OCI-LY3 (cell line): ENCODE measurements around the gene BBX.

ENCODE experiments used
- H2AFZ ChIP-seq: fragments of 200-600, 300-600 bp; shearing (Covaris generic); 2 replicates; pipeline ENCODE4 v1.6.0; 2014; ENCODE audit warnings: antibody characterized with exemption, low read depth, low read length
- H3K27ac ChIP-seq: fragments of 200-600, 300-600 bp; sonication (generic); 2 replicates; pipeline ENCODE4 v1.5.1; 2014; ENCODE audit warnings: mild to moderate bottlenecking, low read length, moderate library complexity, mixed read lengths
- H3K27me3 ChIP-seq: fragments of 200-600, 300-600 bp; sonication (generic); 2 replicates; pipeline ENCODE4 v1.6.1; 2014; ENCODE audit warnings: low read depth, low read length, mixed read lengths
- H3K36me3 ChIP-seq: fragments of 200-600, 300-600 bp; sonication (generic); replicated peaks from 2 replicates; pipeline ENCODE3; 2014; ENCODE audit warnings: low read depth, low read length, mixed read lengths
- H3K4me1 ChIP-seq: fragments of 300-600, 200-600 bp; sonication (generic); 2 replicates; pipeline ENCODE4 v1.6.1; 2014; ENCODE audit warnings: low read length, mixed read lengths
- H3K4me2 ChIP-seq: fragments of 200-600, 300-600 bp; sonication (generic); 2 replicates; pipeline ENCODE4 v1.6.1; 2014; ENCODE audit warnings: low read length, mixed read lengths
- H3K4me3 ChIP-seq: fragments of 300-600, 200-600 bp; sonication (generic); 2 replicates; pipeline ENCODE4 v1.5.1; 2014; ENCODE audit warnings: antibody characterized with exemption, mild to moderate bottlenecking, low read length, moderate library complexity
- H3K79me2 ChIP-seq: fragments of 300-600, 200-600 bp; shearing (Covaris generic); 2 replicates; pipeline ENCODE4 v1.6.1; 2014; ENCODE audit warnings: mild to moderate bottlenecking, low read length, mixed read lengths
- H3K9ac ChIP-seq: fragments of 300-600, 200-600 bp; shearing (Covaris generic); 2 replicates; pipeline ENCODE4 v1.6.0; 2014; ENCODE audit warnings: mild to moderate bottlenecking, low read length, moderate library complexity
- H3K9me3 ChIP-seq: fragments of 200-600, 300-600 bp; shearing (Covaris generic); 2 replicates; pipeline ENCODE4 v1.6.1; 2014; ENCODE audit warnings: low read length, mixed read lengths; ENCODE audit not compliant: insufficient read depth
- H4K20me1 ChIP-seq: fragments of 200-600, 300-600 bp; sonication (generic); 2 replicates; pipeline ENCODE4 v1.6.1; 2016; ENCODE audit warnings: low read length, mixed read lengths; ENCODE audit not compliant: insufficient read depth
- CTCF ChIP-seq: fragments of 200-600, 300-600 bp; sonication (generic); IDR thresholded peaks from 2 replicates; pipeline ENCODE4 v1.5.1; 2014; ENCODE audit warnings: antibody characterized with exemption, low read length, low read depth
- EZH2phosphoT487 ChIP-seq: fragments of 200-600 bp; shearing (Covaris generic); IDR thresholded peaks from 2 replicates; pipeline ENCODE4 v1.6.1; 2018; ENCODE audit warnings: antibody characterized with exemption, mixed run types, low read depth

BBX gene

DNA sequence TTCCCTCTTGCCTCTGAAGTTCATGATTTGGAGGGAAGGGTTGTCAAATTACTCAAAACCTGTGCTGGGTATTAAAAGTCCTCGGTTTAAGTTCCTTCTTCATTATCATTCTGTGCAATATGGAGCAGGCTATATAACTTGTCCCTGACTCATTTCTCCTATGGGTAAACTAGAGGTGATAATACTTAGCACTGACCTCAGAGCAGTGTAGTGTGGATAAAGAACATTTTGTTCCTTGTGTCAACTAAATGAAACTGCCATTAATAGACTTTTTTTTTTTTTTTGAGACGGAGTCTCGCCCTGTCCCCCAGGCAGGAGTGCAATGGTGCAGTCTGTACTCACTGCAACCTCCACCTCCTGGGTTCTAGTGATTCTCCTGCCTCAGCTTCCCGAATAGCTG lies 2.2 kb upstream of the BBX start:
- Histone ChIP-seq H3K9me3 (no peaks in the 10 kb centered on the region), H3K27me3 (peaks cover 9% of the 10 kb centered on the region; the same call in 1 of the 2 replicates), H3K9ac (no peak overlapping the region), H3K36me3 (no peaks in the 10 kb centered on the region), H4K20me1 (peaks cover 2% of the 10 kb centered on the region; the same call in 1 of the 2 replicates), H2AFZ (no peak overlapping the region), H3K4me3 (no peak overlapping the region), H3K27ac (no peak overlapping the region), H3K4me2 (no peak overlapping the region), H3K79me2 (peaks cover 24% of the 10 kb centered on the region), H3K4me1 (peaks cover 17% of the 10 kb centered on the region)
- TF ChIP-seq EZH2phosphoT487 (no peak), CTCF (no peak)

- peaks cover 34% of the 10 kb centered on the region for H3K79me2 ChIP-seq
- no peaks in the 10 kb centered on the region for H3K9me3 ChIP-seq
- H2AFZ ChIP-seq, result no peak overlapping the region
- peak overlapping the region; percentile 95 for H3K4me2 ChIP-seq
- no peak overlapping the region for H3K9ac ChIP-seq
- H3K4me1 ChIP-seq, result peaks cover 23% of the 10 kb centered on the region
- peak overlapping the region; percentile 99 for H3K4me3 ChIP-seq
- peak overlapping the region; percentile 41; the same call in 1 of the 2 replicates for H3K27ac ChIP-seq
- H4K20me1 ChIP-seq, result peaks cover 9% of the 10 kb centered on the region; the same call in 1 of the 2 replicates
- TF ChIP-seq EZH2phosphoT487, result no peak
- no peak for TF ChIP-seq CTCF
- H3K36me3 ChIP-seq, result peaks cover 3% of the 10 kb centered on the region
- peaks cover 5% of the 10 kb centered on the region; the same call in 1 of the 2 replicates for H3K27me3 ChIP-seq
These were observed 1.2 kb upstream of the BBX start for GRCh38 chr3:107521469-107522059.

- Histone ChIP-seq H3K4me2 (peak overlapping the region; percentile 95), H3K9me3 (no peaks in the 10 kb centered on the region), H3K79me2 (peaks cover 38% of the 10 kb centered on the region), H3K36me3 (peaks cover 12% of the 10 kb centered on the region), H3K27ac (peak overlapping the region; percentile 73), H3K4me1 (peaks cover 23% of the 10 kb centered on the region), H3K27me3 (no peaks in the 10 kb centered on the region), H3K4me3 (peak overlapping the region; percentile 99), H3K9ac (peak overlapping the region; percentile 92), H4K20me1 (peaks cover 9% of the 10 kb centered on the region; the same call in 1 of the 2 replicates), H2AFZ (no peak overlapping the region)
- TF ChIP-seq CTCF (no peak), EZH2phosphoT487 (no peak)
These were observed 452 bp downstream of the BBX start for GRCh38 chr3:107523289-107523538.

- no peaks in the 10 kb centered on the region for H3K9me3 ChIP-seq
- H3K4me2 ChIP-seq, result peak overlapping the region; percentile 95
- H2AFZ ChIP-seq, result peak overlapping the region; percentile 84
- H3K27ac ChIP-seq, result peak overlapping the region; percentile 73
- H3K9ac ChIP-seq, result peak overlapping the region; percentile 92
- peaks cover 9% of the 10 kb centered on the region; the same call in 1 of the 2 replicates for H4K20me1 ChIP-seq
- TF ChIP-seq EZH2phosphoT487, result no peak
- TF ChIP-seq CTCF, result no peak
- H3K36me3 ChIP-seq, result peaks cover 12% of the 10 kb centered on the region
- H3K4me1 ChIP-seq, result peaks cover 23% of the 10 kb centered on the region
- peak overlapping the region; percentile 99 for H3K4me3 ChIP-seq
- H3K27me3 ChIP-seq, result no peaks in the 10 kb centered on the region
- H3K79me2 ChIP-seq, result peaks cover 38% of the 10 kb centered on the region
These were observed 970 bp downstream of the BBX start for GRCh38 chr3:107523539-107524325.
